SK-N-SH treated with all-trans-retinoic acid at 6 μM for 48 hours (cell line): Measurements from ENCODE around the gene UGGT1.

Source experiments
- ATAC-seq: fragments of 200-7000 bp; cut with Tn5 transposase; 3 replicates; pipeline ENCODE4 v1.9.1; 2020; ENCODE audit warnings: mild to moderate bottlenecking, moderate library complexity
- ARNTL ChIP-seq: fragments of 450-650 bp; formaldehyde crosslinking; IDR thresholded peaks from 2 replicates; pipeline ENCODE4 v1.5.0; 2020; ENCODE audit warnings: low read depth, mild to moderate bottlenecking, moderate library complexity, borderline replicate concordance
- BACH2 ChIP-seq: fragments of 250-450 bp; sonication (Bioruptor Pico); IDR thresholded peaks from 2 replicates; pipeline ENCODE4 v1.9.0; 2021; ENCODE audit warnings: mild to moderate bottlenecking, borderline replicate concordance
- CSDC2 ChIP-seq: fragments of 250-450 bp; sonication (Bioruptor Pico); IDR thresholded peaks from 2 replicates; pipeline ENCODE4 v1.5.0; 2020; ENCODE audit warnings: mild to moderate bottlenecking, moderate library complexity
- CSRNP3 ChIP-seq: fragments of 250-450 bp; sonication (Bioruptor Pico); IDR thresholded peaks from 2 replicates; pipeline ENCODE4 v1.5.1; 2021; ENCODE audit warnings: mild to moderate bottlenecking, moderate library complexity
- ESRRG ChIP-seq: fragments of 250-450 bp; sonication (Bioruptor Pico); IDR thresholded peaks from 2 replicates; pipeline ENCODE4 v1.6.1; 2021; ENCODE audit warnings: mild to moderate bottlenecking
- ISL1 ChIP-seq: fragments of 250-450 bp; sonication (Bioruptor Pico); IDR thresholded peaks from 2 replicates; pipeline ENCODE4 v2.1.2; 2022; ENCODE audit warnings: mild to moderate bottlenecking, moderate library complexity
- OSR1 ChIP-seq: fragments of 250-450 bp; sonication (Bioruptor Pico); IDR thresholded peaks from 2 replicates; pipeline ENCODE4 v1.8.0; 2022; ENCODE audit warnings: moderate library complexity, mild to moderate bottlenecking, inconsistent platforms
- PATZ1 ChIP-seq: fragments of 250-450 bp; sonication (Bioruptor Pico); IDR thresholded peaks from 2 replicates; pipeline ENCODE4 v1.8.0; 2020; ENCODE audit warnings: mild to moderate bottlenecking, moderate library complexity, borderline replicate concordance
- POU6F1 ChIP-seq: fragments of 250-450 bp; sonication (Bioruptor Pico); IDR thresholded peaks from 2 replicates; pipeline ENCODE4 v1.8.0; 2021; ENCODE audit warnings: low read depth, mild to moderate bottlenecking, moderate library complexity, borderline replicate concordance
- RARB ChIP-seq: fragments of 250-450 bp; sonication (Bioruptor Pico); IDR thresholded peaks from 2 replicates; pipeline ENCODE4 v1.8.0; 2021; ENCODE audit warnings: mild to moderate bottlenecking, moderate library complexity
- SNAI2 ChIP-seq: fragments of 250-450 bp; sonication (Bioruptor Pico); IDR thresholded peaks from 2 replicates; pipeline ENCODE4 v1.5.0; 2020; ENCODE audit warnings: mild to moderate bottlenecking, moderate library complexity
- TCF4 ChIP-seq: fragments of 250-450 bp; sonication (Bioruptor Pico); IDR thresholded peaks from 2 replicates; pipeline ENCODE4 v1.8.0; 2021; ENCODE audit warnings: mild to moderate bottlenecking, moderate library complexity, borderline replicate concordance
- ZC3H10 ChIP-seq: fragments of 250-450 bp; sonication (Bioruptor Pico); IDR thresholded peaks from 2 replicates; pipeline ENCODE4 v1.5.1; 2021; ENCODE audit warnings: mild to moderate bottlenecking, moderate library complexity
- ZFP30 ChIP-seq: fragments of 450-650 bp; formaldehyde crosslinking; IDR thresholded peaks from 2 replicates; pipeline ENCODE4 v1.5.0; 2022; ENCODE audit warnings: mild to moderate bottlenecking, moderate library complexity
- ZNF565 ChIP-seq: fragments of 450-650 bp; formaldehyde crosslinking; conservative IDR thresholded peaks from 2 replicates; pipeline ENCODE4 v1.5.0; 2020; ENCODE audit warnings: low read depth, mild to moderate bottlenecking, moderate library complexity
- TF ChIP-seq, protein P1 (sequence below): fragments of 250-450 bp; sonication (Bioruptor Pico); IDR thresholded peaks from 2 replicates; pipeline ENCODE4 v1.5.0; 2020; ENCODE audit warnings: mild to moderate bottlenecking, moderate library complexity
- TF ChIP-seq, protein P2 (sequence below): fragments of 250-450 bp; sonication (Bioruptor Pico); IDR thresholded peaks from 2 replicates; pipeline ENCODE4 v1.5.1; 2020; ENCODE audit warnings: low read depth, mild to moderate bottlenecking, moderate library complexity

The UGGT1 gene

DNA sequence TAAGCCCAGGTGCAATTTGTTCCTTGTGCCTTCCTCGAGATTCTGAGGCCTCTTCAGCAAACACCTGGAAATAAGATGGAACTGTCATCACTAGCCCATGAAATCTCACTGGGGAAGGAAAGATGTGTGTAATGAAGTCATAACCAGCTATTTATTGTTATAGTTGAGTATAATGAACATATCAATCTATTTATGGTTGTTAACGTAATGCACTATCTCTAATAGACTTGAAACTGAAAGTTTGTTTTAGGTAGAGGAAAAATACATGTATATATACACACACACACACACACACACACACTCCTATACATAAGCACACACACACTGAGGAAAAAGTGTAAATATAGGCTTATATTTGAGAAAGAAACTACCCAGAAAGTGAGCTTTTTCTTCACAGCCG is 62.8 kb downstream of the UGGT1 start:
- ATAC-seq = no peak
- TF ChIP-seq CSRNP3 (CRISPR knock-in tag) = no peak
- TF ChIP-seq POU6F1 (CRISPR knock-in tag) = no peak
- TF ChIP-seq, protein P1, sequence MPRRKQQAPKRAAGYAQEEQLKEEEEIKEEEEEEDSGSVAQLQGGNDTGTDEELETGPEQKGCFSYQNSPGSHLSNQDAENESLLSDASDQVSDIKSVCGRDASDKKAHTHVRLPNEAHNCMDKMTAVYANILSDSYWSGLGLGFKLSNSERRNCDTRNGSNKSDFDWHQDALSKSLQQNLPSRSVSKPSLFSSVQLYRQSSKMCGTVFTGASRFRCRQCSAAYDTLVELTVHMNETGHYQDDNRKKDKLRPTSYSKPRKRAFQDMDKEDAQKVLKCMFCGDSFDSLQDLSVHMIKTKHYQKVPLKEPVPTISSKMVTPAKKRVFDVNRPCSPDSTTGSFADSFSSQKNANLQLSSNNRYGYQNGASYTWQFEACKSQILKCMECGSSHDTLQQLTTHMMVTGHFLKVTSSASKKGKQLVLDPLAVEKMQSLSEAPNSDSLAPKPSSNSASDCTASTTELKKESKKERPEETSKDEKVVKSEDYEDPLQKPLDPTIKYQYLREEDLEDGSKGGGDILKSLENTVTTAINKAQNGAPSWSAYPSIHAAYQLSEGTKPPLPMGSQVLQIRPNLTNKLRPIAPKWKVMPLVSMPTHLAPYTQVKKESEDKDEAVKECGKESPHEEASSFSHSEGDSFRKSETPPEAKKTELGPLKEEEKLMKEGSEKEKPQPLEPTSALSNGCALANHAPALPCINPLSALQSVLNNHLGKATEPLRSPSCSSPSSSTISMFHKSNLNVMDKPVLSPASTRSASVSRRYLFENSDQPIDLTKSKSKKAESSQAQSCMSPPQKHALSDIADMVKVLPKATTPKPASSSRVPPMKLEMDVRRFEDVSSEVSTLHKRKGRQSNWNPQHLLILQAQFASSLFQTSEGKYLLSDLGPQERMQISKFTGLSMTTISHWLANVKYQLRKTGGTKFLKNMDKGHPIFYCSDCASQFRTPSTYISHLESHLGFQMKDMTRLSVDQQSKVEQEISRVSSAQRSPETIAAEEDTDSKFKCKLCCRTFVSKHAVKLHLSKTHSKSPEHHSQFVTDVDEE (CRISPR knock-in tag) = no peak
- no peak for TF ChIP-seq BACH2 (CRISPR knock-in tag)

DNA sequence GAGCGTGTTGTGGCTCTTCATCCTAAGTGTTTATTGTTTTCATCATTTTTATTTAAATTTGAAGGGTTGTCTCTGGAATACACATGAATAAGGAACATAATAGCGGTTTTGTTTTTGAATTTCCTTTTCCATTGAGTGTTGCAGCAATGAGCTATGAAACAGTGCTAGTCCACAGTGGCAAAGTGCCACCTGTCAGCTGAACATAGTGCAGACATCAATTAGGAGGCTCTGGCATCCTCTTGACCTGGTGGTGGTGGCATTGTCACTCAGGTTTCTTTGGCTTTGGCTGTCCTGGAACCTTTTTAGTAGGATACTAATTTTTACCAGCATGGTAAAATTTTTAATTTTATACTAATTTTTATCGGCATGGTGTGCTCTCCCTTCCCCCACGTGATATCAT is 63.2 kb downstream of the UGGT1 start:
- peak; percentile 65; the same call in 1 of the 3 replicates for ATAC-seq
- TF ChIP-seq, protein P2, sequence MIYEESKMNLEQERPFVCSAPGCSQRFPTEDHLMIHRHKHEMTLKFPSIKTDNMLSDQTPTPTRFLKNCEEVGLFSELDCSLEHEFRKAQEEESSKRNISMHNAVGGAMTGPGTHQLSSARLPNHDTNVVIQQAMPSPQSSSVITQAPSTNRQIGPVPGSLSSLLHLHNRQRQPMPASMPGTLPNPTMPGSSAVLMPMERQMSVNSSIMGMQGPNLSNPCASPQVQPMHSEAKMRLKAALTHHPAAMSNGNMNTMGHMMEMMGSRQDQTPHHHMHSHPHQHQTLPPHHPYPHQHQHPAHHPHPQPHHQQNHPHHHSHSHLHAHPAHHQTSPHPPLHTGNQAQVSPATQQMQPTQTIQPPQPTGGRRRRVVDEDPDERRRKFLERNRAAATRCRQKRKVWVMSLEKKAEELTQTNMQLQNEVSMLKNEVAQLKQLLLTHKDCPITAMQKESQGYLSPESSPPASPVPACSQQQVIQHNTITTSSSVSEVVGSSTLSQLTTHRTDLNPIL (CRISPR knock-in tag) = no peak
- TF ChIP-seq ISL1 (CRISPR knock-in tag) = peak; percentile 47; the same call in 1 of the 2 replicates
- TF ChIP-seq TCF4 = peak; percentile 30; the same call in 1 of the 2 replicates
- TF ChIP-seq, protein P1 (CRISPR knock-in tag) = peak; percentile 51; the same call in 1 of the 2 replicates
- TF ChIP-seq ZC3H10 = no peak

- TF ChIP-seq, protein P2 (CRISPR knock-in tag) = no peak
- TF ChIP-seq RARB (CRISPR knock-in tag) = no peak
- no peak for TF ChIP-seq SNAI2 (CRISPR knock-in tag)
- no peak for TF ChIP-seq CSRNP3 (CRISPR knock-in tag)
- no peak for TF ChIP-seq TCF4
- TF ChIP-seq ZC3H10 = no peak
- TF ChIP-seq OSR1 (CRISPR knock-in tag) = no peak
- no peak for TF ChIP-seq ZFP30 (CRISPR knock-in tag)
- no peak for TF ChIP-seq CSDC2 (CRISPR knock-in tag)
- no peak for TF ChIP-seq BACH2 (CRISPR knock-in tag)
- TF ChIP-seq ARNTL (CRISPR knock-in tag) = no peak
- no peak for TF ChIP-seq PATZ1
- TF ChIP-seq ESRRG (CRISPR knock-in tag) = no peak
- TF ChIP-seq ISL1 (CRISPR knock-in tag) = no peak
- no peak for TF ChIP-seq ZNF565 (CRISPR knock-in tag)
- TF ChIP-seq, protein P1 (CRISPR knock-in tag) = no peak
- no peak for ATAC-seq
These were observed 65.0 kb downstream of the UGGT1 start for GRCh38 chr2:128155970-128156369.
